ENCODE measurements around the gene ZNF460. TPM values are rescaled to one million over a fixed set of nuclear protein-coding genes. Genes with fewer than 3 reads are reported as not detected.

Gene ZNF460
- total and polyA plus RNA-seq, 2 of the 13 experiments (the other 11 are each of a cell fraction or from before 2014, with no cell fraction given): 14.5 to 44.8 TPM

DNA sequence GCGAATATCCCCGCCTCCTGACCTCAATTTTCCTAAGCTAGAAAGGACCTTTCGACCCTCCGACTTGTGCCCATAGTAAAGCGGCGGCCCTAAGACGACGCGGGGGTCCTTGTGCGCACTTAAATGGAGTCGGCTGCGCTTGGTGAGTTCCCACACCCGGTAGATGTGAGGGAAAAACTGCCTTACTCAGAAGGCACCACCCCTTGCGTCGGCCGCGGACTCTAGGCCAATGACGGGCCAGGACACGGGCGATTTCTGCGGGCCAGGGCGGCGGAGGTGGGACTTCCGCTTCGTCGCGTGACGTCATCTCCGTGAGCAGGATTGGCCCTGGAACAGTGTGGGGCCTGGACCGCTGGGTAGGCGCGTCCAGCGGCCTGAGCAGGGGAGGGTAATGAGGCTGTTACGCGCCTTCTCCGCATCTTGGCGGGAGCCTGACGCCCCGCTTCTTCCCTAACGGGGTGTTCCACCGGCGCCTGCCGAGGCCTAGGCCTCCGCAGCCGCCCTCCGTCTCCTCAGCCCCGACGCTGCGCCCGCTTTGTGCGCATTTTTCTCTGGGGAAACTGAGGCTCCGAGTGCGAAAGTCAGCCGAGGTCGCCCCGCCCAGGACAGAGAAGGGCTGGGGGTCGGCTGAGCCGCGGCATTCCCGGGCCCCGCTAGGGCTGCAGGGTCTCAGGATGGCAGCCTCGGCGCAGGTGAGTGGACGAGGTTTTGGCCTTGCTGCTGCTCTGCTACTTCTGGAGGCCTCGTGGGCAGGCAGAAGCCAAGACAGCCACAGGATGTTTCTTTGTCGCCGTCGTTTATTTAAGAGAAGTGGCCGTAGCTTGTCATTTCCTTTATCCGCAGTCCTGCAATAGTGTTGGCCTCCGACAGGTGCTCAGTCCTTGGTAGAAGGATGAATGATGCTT lies 40.1 kb downstream of the ZNF460 start, which contains the start of gene ZNF543 (continued):
- no peak; a peak in 1 of 4 replicates for TF ChIP-seq KLF16 (CRISPR knock-in tag; IDR thresholded peaks at IDR 0.05)
- 0 out of 2 replicates have a peak, but pooled peaks have one; percentile 62 for TF ChIP-seq PCBP1 (IDR thresholded peaks at IDR 0.05; ENCODE audit: borderline replicate concordance, low read depth, low read length)
- peak; percentile 41 for TF ChIP-seq ZNF781 (CRISPR knock-in tag; IDR thresholded peaks at IDR 0.05; ENCODE audit: borderline replicate concordance, not compliant biosample characterization)
- no peak for TF ChIP-seq ZNF33A (CRISPR knock-in tag; IDR thresholded peaks at IDR 0.05; ENCODE audit: borderline replicate concordance)
- TF ChIP-seq ZNF205 (CRISPR knock-in tag; IDR thresholded peaks at IDR 0.05): no peak
- TF ChIP-seq, protein P1, sequence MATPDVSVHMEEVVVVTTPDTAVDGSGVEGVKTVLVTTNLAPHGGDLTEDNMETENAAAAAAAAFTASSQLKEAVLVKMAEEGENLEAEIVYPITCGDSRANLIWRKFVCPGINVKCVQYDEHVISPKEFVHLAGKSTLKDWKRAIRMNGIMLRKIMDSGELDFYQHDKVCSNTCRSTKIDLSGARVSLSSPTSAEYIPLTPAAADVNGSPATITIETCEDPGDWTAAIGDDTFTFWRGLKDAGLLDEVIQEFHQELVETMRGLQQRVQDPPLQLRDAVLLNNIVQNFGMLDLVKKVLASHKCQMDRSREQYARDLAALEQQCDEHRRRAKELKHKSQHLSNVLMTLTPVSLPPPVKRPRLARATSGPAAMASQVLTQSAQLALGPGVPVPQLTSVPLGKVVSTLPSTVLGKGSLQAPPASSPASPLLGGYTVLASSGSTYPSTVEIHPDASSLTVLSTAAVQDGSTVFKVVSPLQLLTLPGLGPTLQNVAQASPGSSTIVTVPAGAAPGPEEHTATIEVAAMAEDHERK (CRISPR knock-in tag; IDR thresholded peaks at IDR 0.05; ENCODE audit: low read depth): peak; percentile 65
- TF ChIP-seq ZNF713 (CRISPR knock-in tag; IDR thresholded peaks at IDR 0.05): no peak
- 0 out of 2 replicates have a peak, but pooled peaks have one; percentile 61 for TF ChIP-seq ZSCAN29 (CRISPR knock-in tag; conservative IDR thresholded peaks at IDR 0.05)
- TF ChIP-seq ZNF629 (CRISPR knock-in tag; conservative IDR thresholded peaks at IDR 0.05): no peak
- no peak for TF ChIP-seq SMARCE1 (IDR thresholded peaks at IDR 0.05; ENCODE audit: borderline replicate concordance)
- TF ChIP-seq IRX3 (CRISPR knock-in tag; IDR thresholded peaks at IDR 0.05; ENCODE audit: borderline replicate concordance, low read depth): no peak; the same call in 1 of the 2 replicates
- TF ChIP-seq MXD4 (CRISPR knock-in tag; IDR thresholded peaks at IDR 0.05): peak; percentile 60; the same call in 1 of the 2 replicates
- 0 out of 2 replicates have a peak, but pooled peaks have one; percentile 48 for TF ChIP-seq ZNF30 (CRISPR knock-in tag; IDR thresholded peaks at IDR 0.05)
- TF ChIP-seq DNMT3B (CRISPR knock-in tag; conservative IDR thresholded peaks at IDR 0.05): no peak
- TF ChIP-seq KAT8 (CRISPR knock-in tag; IDR thresholded peaks at IDR 0.05): peak; percentile 94
- TF ChIP-seq ZNF256 (CRISPR knock-in tag; conservative IDR thresholded peaks at IDR 0.05): no peak
- TF ChIP-seq DPF2 (CRISPR knock-in tag; IDR thresholded peaks at IDR 0.05; ENCODE audit: borderline replicate concordance, low read depth): no peak
- TF ChIP-seq, protein P2, sequence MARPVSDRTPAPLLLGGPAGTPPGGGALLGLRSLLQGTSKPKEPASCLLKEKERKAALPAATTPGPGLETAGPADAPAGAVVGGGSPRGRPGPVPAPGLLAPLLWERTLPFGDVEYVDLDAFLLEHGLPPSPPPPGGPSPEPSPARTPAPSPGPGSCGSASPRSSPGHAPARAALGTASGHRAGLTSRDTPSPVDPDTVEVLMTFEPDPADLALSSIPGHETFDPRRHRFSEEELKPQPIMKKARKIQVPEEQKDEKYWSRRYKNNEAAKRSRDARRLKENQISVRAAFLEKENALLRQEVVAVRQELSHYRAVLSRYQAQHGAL (CRISPR knock-in tag; IDR thresholded peaks at IDR 0.05; ENCODE audit: not compliant biosample characterization): no peak
- TF ChIP-seq, protein P3, sequence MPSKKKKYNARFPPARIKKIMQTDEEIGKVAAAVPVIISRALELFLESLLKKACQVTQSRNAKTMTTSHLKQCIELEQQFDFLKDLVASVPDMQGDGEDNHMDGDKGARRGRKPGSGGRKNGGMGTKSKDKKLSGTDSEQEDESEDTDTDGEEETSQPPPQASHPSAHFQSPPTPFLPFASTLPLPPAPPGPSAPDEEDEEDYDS (CRISPR knock-in tag; IDR thresholded peaks at IDR 0.05): peak; percentile 73
- no peak for TF ChIP-seq ZNF605 (CRISPR knock-in tag; IDR thresholded peaks at IDR 0.05)
- TF ChIP-seq HOXA7 (CRISPR knock-in tag; IDR thresholded peaks at IDR 0.05): no peak
- no peak for TF ChIP-seq SETDB1 (CRISPR knock-in tag; IDR thresholded peaks at IDR 0.05; ENCODE audit: borderline replicate concordance)
- no peak for TF ChIP-seq POLR2AphosphoS2 (IDR thresholded peaks at IDR 0.05; ENCODE audit: low read depth, low read length)
- TF ChIP-seq NKX3-1 (CRISPR knock-in tag; IDR thresholded peaks at IDR 0.05): no peak
- TF ChIP-seq, protein P4, sequence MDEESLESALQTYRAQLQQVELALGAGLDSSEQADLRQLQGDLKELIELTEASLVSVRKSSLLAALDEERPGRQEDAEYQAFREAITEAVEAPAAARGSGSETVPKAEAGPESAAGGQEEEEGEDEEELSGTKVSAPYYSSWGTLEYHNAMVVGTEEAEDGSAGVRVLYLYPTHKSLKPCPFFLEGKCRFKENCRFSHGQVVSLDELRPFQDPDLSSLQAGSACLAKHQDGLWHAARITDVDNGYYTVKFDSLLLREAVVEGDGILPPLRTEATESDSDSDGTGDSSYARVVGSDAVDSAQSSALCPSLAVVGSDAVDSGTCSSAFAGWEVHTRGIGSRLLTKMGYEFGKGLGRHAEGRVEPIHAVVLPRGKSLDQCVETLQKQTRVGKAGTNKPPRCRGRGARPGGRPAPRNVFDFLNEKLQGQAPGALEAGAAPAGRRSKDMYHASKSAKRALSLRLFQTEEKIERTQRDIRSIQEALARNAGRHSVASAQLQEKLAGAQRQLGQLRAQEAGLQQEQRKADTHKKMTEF (CRISPR knock-in tag; IDR thresholded peaks at IDR 0.05): peak; percentile 74
- no peak for TF ChIP-seq RXRB (CRISPR knock-in tag; IDR thresholded peaks at IDR 0.05; ENCODE audit: borderline replicate concordance)
- TF ChIP-seq BRD4 (CRISPR knock-in tag; IDR thresholded peaks at IDR 0.05): peak; percentile 27; the same call in 1 of the 2 replicates
